Esophagus (tissue), 2 donors: ENCODE measurements around the gene PLOD2. TPM values are rescaled to one million over a fixed set of nuclear protein-coding genes. Genes with fewer than 3 reads are reported as not detected.

Source experiments
- H3K27ac ChIP-seq, 2 donors: one replicate each; pipeline ENCODE4 v1.5.1; 2013; ENCODE audit warnings: low read depth in 2 of 2, mild to moderate bottlenecking in 2 of 2, inconsistent platforms in 1 of 2, low read length in 1 of 2, moderate library complexity in 1 of 2
- H3K27me3 ChIP-seq, 2 donors: one replicate each; pipeline ENCODE4 v1.6.1; 2013; ENCODE audit warnings: low read length in 2 of 2, control low read depth in 1 of 2, mild to moderate bottlenecking in 1 of 2; ENCODE audit not compliant: insufficient read depth in 2 of 2, control insufficient read depth in 1 of 2
- H3K36me3 ChIP-seq, 2 donors: one replicate each; pipeline ENCODE4 v1.6.1; 2013; ENCODE audit warnings: low read length in 1 of 2; ENCODE audit not compliant: control insufficient read depth in 2 of 2, insufficient read depth in 2 of 2
- H3K4me1 ChIP-seq, 2 donors: one replicate each; pipeline ENCODE4 v1.6.1; 2013; ENCODE audit warnings: low read length in 1 of 2; ENCODE audit not compliant: control insufficient read depth in 2 of 2, insufficient read depth in 2 of 2
- H3K4me3 ChIP-seq, 2 donors: one replicate each; pipeline ENCODE4 v1.5.1; 2013; ENCODE audit warnings: low read length in 2 of 2, mild to moderate bottlenecking in 2 of 2, low read depth in 1 of 2, moderate library complexity in 1 of 2
- H3K9me3 ChIP-seq, 2 donors: one replicate each; pipeline ENCODE4 v1.6.1; 2013; ENCODE audit warnings: mild to moderate bottlenecking in 2 of 2, low read depth in 1 of 2, low read length in 1 of 2, moderate library complexity in 1 of 2; ENCODE audit not compliant: control insufficient read depth in 2 of 2, insufficient read depth in 1 of 2
- WGBS, 2 donors: extraction: QIAGEN DNeasy Blood & Tissue Kit; methylation state at CpG; one replicate each; pipeline ENCODE4 v1.1.7; 2013; 5-methylcytosine and 5-hydroxymethylcytosine counted together
- polyA plus RNA-seq, 2 donors: library from polyadenylated mRNA; stranded (reverse); fragments of 200-250 nt; gene quantifications; one replicate each; pipeline ENCODE4 v1.2.3, GENCODE V29; 2013
- donor health status: healthy with polysubstance abuse.
- donor health status: Bipolar disorder and iron deficiency.

The PLOD2 gene
- polyA plus RNA-seq, 2 donors = 13.8 to 15.5 TPM

GRCh38 chr3:146161663-146162002, 649 bp upstream of the PLOD2 start:
- 8% methylated on average over 15 of the region's 15 CpGs for WGBS, 2 donors
- H3K27ac ChIP-seq = peak overlapping the region; percentile 84 to 95
- peak overlapping the region; percentile 67 to 81 for H3K4me3 ChIP-seq
- no peaks in the 10 kb centered on the region for H3K27me3 ChIP-seq
- H3K4me1 ChIP-seq = no peaks in the 10 kb centered on the region
- no peaks in the 10 kb centered on the region for H3K36me3 ChIP-seq
- H3K9me3 ChIP-seq = no peaks in the 10 kb centered on the region

GRCh38 chr3:146160321-146160963, 542 bp downstream of the PLOD2 start:
- H3K4me1 ChIP-seq = no peaks in the 10 kb centered on the region
- H3K27ac ChIP-seq = peak overlapping the region; percentile 84 to 95
- no peaks in the 10 kb centered on the region for H3K36me3 ChIP-seq
- WGBS, 2 donors = 0 to 1% methylated on average over 35 of the region's 35 CpGs
- no peaks in the 10 kb centered on the region for H3K27me3 ChIP-seq
- no peaks in the 10 kb centered on the region for H3K9me3 ChIP-seq
- peak overlapping the region; percentile 67 to 81 for H3K4me3 ChIP-seq

GRCh38 chr3:146159616-146160320, 1.2 kb downstream of the PLOD2 start:
- no peaks in the 10 kb centered on the region for H3K4me1 ChIP-seq
- H3K9me3 ChIP-seq = no peaks in the 10 kb centered on the region
- H3K27ac ChIP-seq = peak overlapping the region; percentile 84 to 95
- peak overlapping the region; percentile 67 to 81 for H3K4me3 ChIP-seq
- H3K36me3 ChIP-seq = no peaks in the 10 kb centered on the region
- WGBS, 2 donors = 6 to 9% methylated on average over 7 of the region's 7 CpGs
- no peaks in the 10 kb centered on the region for H3K27me3 ChIP-seq

GRCh38 chr3:146159037-146159436, 1.9 kb downstream of the PLOD2 start:
- Histone ChIP-seq H3K4me1 (no peaks in the 10 kb centered on the region), H3K4me3 (peak overlapping the region in 1 of 2 donors; percentile 67), H3K27ac (peak overlapping the region in 1 of 2 donors; percentile 26), H3K9me3 (no peaks in the 10 kb centered on the region), H3K36me3 (no peaks in the 10 kb centered on the region), H3K27me3 (no peaks in the 10 kb centered on the region)
- WGBS, 2 donors = 41 to 53% methylated on average over 4 of the region's 4 CpGs

GRCh38 chr3:146157325-146158060, 3.5 kb downstream of the PLOD2 start:
- peak overlapping the region in 1 of 2 donors; percentile 27 for H3K27ac ChIP-seq
- H3K4me1 ChIP-seq = no peaks in the 10 kb centered on the region
- no peak overlapping the region for H3K4me3 ChIP-seq

GRCh38 chr3:146156666-146157314, 4.2 kb downstream of the PLOD2 start:
- 36 to 48% methylated on average over 3 of the region's 3 CpGs for WGBS, 2 donors

More at GRCh38 chr3:146157325-146158060, 3.5 kb downstream of the PLOD2 start:
- Histone ChIP-seq H3K9me3 (no peaks in the 10 kb centered on the region), H3K36me3 (no peaks in the 10 kb centered on the region), H3K27me3 (no peaks in the 10 kb centered on the region)
- 57 to 61% methylated on average over 2 of the region's 2 CpGs for WGBS, 2 donors

GRCh38 chr3:146156095-146156494, 4.9 kb downstream of the PLOD2 start:
- Histone ChIP-seq H3K4me3 (peak overlapping the region in 1 of 2 donors; percentile 16), H3K9me3 (no peaks in the 10 kb centered on the region), H3K4me1 (no peaks in the 10 kb centered on the region), H3K36me3 (no peaks in the 10 kb centered on the region), H3K27ac (peak overlapping the region; percentile 69 to 71), H3K27me3 (no peaks in the 10 kb centered on the region)
- 46 to 53% methylated on average over 4 of the region's 4 CpGs for WGBS, 2 donors

More at GRCh38 chr3:146156666-146157314, 4.2 kb downstream of the PLOD2 start:
- peak overlapping the region; percentile 71 to 72 for H3K27ac ChIP-seq
- H3K9me3 ChIP-seq = no peaks in the 10 kb centered on the region
- H3K4me3 ChIP-seq = peak overlapping the region in 1 of 2 donors; percentile 16
- H3K27me3 ChIP-seq = no peaks in the 10 kb centered on the region
- H3K4me1 ChIP-seq = no peaks in the 10 kb centered on the region
- H3K36me3 ChIP-seq = no peaks in the 10 kb centered on the region

GRCh38 chr3:146154995-146155394, 6.0 kb downstream of the PLOD2 start:
- Histone ChIP-seq H3K27ac (peak overlapping the region in 1 of 2 donors; percentile 4), H3K9me3 (no peaks in the 10 kb centered on the region), H3K4me3 (no peak overlapping the region), H3K4me1 (no peaks in the 10 kb centered on the region), H3K36me3 (no peaks in the 10 kb centered on the region), H3K27me3 (no peaks in the 10 kb centered on the region)
- 52 to 57% methylated on average over 2 of the region's 2 CpGs for WGBS, 2 donors

- Histone ChIP-seq H3K4me1 (no peaks in the 10 kb centered on the region), H3K36me3 (no peaks in the 10 kb centered on the region), H3K4me3 (no peak overlapping the region), H3K27me3 (no peaks in the 10 kb centered on the region), H3K27ac (no peak overlapping the region), H3K9me3 (no peaks in the 10 kb centered on the region)
- 70 to 96% methylated on average over 1 of the region's 1 CpG for WGBS, 2 donors
These were observed 6.7 kb downstream of the PLOD2 start for GRCh38 chr3:146154316-146154715.
